HEK293T (cell line): Measurements from ENCODE around the gene APRT.

Source experiments
- ARNT ChIP-seq: fragments of 450-650 bp; IDR thresholded peaks from 2 replicates; pipeline ENCODE4 v1.6.1; 2017; ENCODE audit warnings: mild to moderate bottlenecking
- BHLHE40 ChIP-seq: fragments of 450-650 bp; IDR thresholded peaks from 2 replicates; pipeline ENCODE4 v1.6.1; 2016; ENCODE audit warnings: mild to moderate bottlenecking, moderate library complexity, borderline replicate concordance
- CTBP1 ChIP-seq: fragments of 450-650 bp; IDR thresholded peaks from 2 replicates; pipeline ENCODE4 v1.6.1; 2016; ENCODE audit warnings: borderline replicate concordance
- ELF4 ChIP-seq: fragments of 450-650 bp; IDR thresholded peaks from 2 replicates; pipeline ENCODE4 v1.6.1; 2017; ENCODE audit warnings: antibody characterized with exemption
- FOXK2 ChIP-seq: fragments of 450-650 bp; IDR thresholded peaks from 2 replicates; pipeline ENCODE4 v1.6.1; 2016; ENCODE audit warnings: mild to moderate bottlenecking
- FOXM1 ChIP-seq: fragments of 450-650 bp; IDR thresholded peaks from 2 replicates; pipeline ENCODE4 v1.6.1; 2017; ENCODE audit warnings: mild to moderate bottlenecking, borderline replicate concordance
- HDGF ChIP-seq: fragments of 450-650 bp; IDR thresholded peaks from 2 replicates; pipeline ENCODE4 v1.6.1; 2017; ENCODE audit warnings: antibody characterized with exemption, borderline replicate concordance
- L3MBTL2 ChIP-seq: fragments of 450-650 bp; conservative IDR thresholded peaks from 2 replicates; pipeline ENCODE4 v1.6.1; 2016; ENCODE audit warnings: mild to moderate bottlenecking
- LEF1 ChIP-seq: fragments of 450-650 bp; IDR thresholded peaks from 2 replicates; pipeline ENCODE4 v1.6.1; 2017; ENCODE audit warnings: mild to moderate bottlenecking, borderline replicate concordance
- SP1 ChIP-seq: fragments of 450-650 bp; IDR thresholded peaks from 2 replicates; pipeline ENCODE4 v1.6.1; 2017
- SUZ12 ChIP-seq: fragments of 450-650 bp; IDR thresholded peaks from 2 replicates; pipeline ENCODE4 v1.6.1; 2016; ENCODE audit warnings: mild to moderate bottlenecking
- TARDBP ChIP-seq: fragments of 450-650 bp; IDR thresholded peaks from 2 replicates; pipeline ENCODE4 v1.6.1; 2016
- TF ChIP-seq, protein P1 (sequence below): fragments of 450-650 bp; IDR thresholded peaks from 2 replicates; pipeline ENCODE4 v1.6.1; 2016

DNA sequence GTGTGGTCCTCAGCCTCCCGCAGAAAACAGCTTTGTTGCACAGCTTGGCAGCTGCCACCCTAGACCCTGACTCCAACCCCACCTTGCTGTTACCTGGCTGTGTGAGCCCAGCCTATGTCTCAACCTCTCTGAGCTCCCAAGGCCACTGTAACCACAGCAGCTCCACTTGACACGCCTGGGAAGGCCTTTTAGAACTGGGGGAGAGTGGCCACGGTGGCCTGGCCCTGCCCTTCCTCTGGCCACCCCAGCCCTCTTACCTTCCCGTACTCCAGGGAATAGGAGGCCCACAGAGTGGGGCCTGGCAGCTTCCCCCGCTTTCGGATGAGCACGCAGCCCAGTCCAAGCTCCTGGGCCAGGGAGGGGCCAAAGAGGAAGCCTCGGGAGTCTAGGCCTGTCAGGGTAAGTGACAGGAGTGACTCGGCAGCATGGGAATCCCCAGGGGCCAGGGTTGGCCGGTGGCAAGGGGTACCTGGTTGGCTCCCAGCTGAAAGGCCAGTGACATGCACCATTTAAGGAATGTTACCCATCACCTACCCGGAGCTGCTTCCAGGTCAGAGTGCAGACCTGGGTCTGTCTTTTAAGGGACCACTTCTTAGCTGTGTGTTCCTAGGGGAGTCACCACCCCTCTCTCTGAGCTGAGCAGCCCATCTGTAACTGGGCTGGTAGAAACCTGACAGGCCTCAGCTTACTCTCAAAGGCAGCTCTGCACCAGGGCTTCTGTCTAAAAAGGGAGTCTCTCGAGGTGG is 1.4 kb downstream of the APRT start:
- no peak for TF ChIP-seq SUZ12
- TF ChIP-seq SP1, result no peak
- 0 out of 2 replicates have a peak, but pooled peaks have one; percentile 23 for TF ChIP-seq FOXM1
- no peak for TF ChIP-seq HDGF
- TF ChIP-seq L3MBTL2, result 0 out of 2 replicates have a peak, but pooled peaks have one; percentile 10
- TF ChIP-seq ARNT, result no peak
- TF ChIP-seq LEF1, result no peak
- TF ChIP-seq, protein P1, sequence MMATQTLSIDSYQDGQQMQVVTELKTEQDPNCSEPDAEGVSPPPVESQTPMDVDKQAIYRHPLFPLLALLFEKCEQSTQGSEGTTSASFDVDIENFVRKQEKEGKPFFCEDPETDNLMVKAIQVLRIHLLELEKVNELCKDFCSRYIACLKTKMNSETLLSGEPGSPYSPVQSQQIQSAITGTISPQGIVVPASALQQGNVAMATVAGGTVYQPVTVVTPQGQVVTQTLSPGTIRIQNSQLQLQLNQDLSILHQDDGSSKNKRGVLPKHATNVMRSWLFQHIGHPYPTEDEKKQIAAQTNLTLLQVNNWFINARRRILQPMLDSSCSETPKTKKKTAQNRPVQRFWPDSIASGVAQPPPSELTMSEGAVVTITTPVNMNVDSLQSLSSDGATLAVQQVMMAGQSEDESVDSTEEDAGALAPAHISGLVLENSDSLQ, result no peak
- TF ChIP-seq CTBP1, result no peak
- TF ChIP-seq BHLHE40, result no peak
- TF ChIP-seq FOXK2, result no peak
- TF ChIP-seq TARDBP, result no peak
- TF ChIP-seq ELF4, result 0 out of 2 replicates have a peak, but pooled peaks have one; percentile 1
